OCI-LY3 (cell line): ENCODE results near the gene OBP2B.

Source experiments
- EZH2phosphoT487 ChIP-seq: fragments of 200-600 bp; shearing (Covaris generic); IDR thresholded peaks from 2 replicates; pipeline ENCODE4 v1.6.1; 2018; ENCODE audit warnings: antibody characterized with exemption, mixed run types, low read depth
- TF ChIP-seq, protein P1 (sequence below): fragments of 200-600, 300-600 bp; sonication (generic); IDR thresholded peaks from 2 replicates; pipeline ENCODE4 v1.5.1; 2014; ENCODE audit warnings: antibody characterized with exemption, low read length, low read depth

DNA sequence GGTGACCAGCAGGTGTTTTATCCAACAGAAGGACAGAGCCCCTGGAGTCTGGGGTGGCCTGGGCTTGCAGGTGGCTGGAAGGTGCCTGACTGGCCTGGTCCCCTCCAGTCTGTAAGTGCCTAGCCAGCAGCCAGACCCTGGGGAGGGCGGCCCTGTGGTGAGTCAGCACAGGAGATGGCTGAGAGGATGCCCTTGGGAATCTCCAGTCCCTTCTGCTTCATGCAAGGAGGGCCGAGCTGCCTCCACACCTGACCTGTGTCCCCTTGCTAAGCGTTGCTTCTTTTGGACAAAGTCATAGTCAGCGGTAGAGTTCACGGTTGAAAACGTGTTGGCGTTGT is 20.2 kb downstream of the OBP2B start:
- TF ChIP-seq, protein P1, sequence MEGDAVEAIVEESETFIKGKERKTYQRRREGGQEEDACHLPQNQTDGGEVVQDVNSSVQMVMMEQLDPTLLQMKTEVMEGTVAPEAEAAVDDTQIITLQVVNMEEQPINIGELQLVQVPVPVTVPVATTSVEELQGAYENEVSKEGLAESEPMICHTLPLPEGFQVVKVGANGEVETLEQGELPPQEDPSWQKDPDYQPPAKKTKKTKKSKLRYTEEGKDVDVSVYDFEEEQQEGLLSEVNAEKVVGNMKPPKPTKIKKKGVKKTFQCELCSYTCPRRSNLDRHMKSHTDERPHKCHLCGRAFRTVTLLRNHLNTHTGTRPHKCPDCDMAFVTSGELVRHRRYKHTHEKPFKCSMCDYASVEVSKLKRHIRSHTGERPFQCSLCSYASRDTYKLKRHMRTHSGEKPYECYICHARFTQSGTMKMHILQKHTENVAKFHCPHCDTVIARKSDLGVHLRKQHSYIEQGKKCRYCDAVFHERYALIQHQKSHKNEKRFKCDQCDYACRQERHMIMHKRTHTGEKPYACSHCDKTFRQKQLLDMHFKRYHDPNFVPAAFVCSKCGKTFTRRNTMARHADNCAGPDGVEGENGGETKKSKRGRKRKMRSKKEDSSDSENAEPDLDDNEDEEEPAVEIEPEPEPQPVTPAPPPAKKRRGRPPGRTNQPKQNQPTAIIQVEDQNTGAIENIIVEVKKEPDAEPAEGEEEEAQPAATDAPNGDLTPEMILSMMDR: no peak
- TF ChIP-seq EZH2phosphoT487: no peak
